Lower leg skin (tissue), 3 donors: ENCODE data around the gene NOL4L.

ENCODE experiments used
- POLR2A ChIP-seq, 2 donors: fragments of 450-650 bp; IDR thresholded peaks; one replicate each; pipeline ENCODE4 v1.6.1; 2016 to 2017; ENCODE audit warnings: antibody characterized with exemption in 2 of 2, mild to moderate bottlenecking in 1 of 2, moderate library complexity in 1 of 2
- TF ChIP-seq, protein P1 (sequence below), 3 donors: fragments of 450-650 bp; IDR thresholded peaks; one replicate each; pipeline ENCODE4 v1.5.1; 2016; ENCODE audit warnings: antibody characterized with exemption in 3 of 3, mild to moderate bottlenecking in 3 of 3, moderate library complexity in 2 of 3

DNA sequence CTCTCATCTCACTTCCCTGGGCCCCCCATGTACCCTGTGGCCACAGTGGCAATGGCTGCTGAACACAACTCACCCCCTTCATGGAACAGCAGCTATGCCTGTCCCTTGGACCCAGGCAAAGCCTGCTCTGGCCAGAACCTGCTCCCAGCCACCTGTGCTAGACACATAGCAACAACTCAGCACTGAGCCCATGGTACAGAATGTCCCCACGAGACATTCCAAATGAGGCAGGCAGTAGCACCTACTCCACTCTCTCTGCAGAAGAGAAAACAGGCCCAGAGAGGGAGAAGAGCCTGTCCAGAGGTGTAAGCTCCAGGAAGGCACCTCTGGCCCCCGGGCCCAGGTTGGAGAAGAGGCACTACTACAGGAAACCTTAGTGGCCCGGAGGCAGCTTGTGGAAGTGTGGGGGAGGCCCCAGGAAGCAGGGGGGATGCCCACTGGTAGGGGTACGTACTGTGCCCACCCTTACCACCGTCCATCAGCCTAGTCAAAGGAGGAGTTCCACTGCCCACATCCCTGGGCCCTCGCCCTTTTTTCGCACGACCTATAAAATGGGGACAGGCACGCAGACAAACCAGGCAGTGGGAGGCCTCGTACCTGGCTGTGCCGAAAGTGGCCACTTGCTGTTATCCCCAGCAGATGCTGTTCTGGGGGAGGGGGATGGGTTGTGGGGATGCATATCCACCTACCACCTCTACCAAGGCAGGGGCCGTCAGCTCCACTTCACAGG, 129.8 kb downstream of the NOL4L start:
- TF ChIP-seq, protein P1, sequence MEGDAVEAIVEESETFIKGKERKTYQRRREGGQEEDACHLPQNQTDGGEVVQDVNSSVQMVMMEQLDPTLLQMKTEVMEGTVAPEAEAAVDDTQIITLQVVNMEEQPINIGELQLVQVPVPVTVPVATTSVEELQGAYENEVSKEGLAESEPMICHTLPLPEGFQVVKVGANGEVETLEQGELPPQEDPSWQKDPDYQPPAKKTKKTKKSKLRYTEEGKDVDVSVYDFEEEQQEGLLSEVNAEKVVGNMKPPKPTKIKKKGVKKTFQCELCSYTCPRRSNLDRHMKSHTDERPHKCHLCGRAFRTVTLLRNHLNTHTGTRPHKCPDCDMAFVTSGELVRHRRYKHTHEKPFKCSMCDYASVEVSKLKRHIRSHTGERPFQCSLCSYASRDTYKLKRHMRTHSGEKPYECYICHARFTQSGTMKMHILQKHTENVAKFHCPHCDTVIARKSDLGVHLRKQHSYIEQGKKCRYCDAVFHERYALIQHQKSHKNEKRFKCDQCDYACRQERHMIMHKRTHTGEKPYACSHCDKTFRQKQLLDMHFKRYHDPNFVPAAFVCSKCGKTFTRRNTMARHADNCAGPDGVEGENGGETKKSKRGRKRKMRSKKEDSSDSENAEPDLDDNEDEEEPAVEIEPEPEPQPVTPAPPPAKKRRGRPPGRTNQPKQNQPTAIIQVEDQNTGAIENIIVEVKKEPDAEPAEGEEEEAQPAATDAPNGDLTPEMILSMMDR (IDR thresholded peaks at IDR 0.05): no peak
- no peak for TF ChIP-seq POLR2A (IDR thresholded peaks at IDR 0.05)
